Pulmonary artery endothelial cell (primary cell): ENCODE measurements around the gene WNT2. TPM values are rescaled to one million over a fixed set of nuclear protein-coding genes. Genes with fewer than 3 reads are reported as not detected.

Experiments used
- DNase-seq: peaks from one replicate; pipeline ENCODE4 v3.0.0-alpha.2; 2011; ENCODE audit warnings: low read depth, low spot score
- total RNA-seq: library from RNA; depleted of rRNA; stranded (reverse); fragments of >200 nt; gene quantifications from 2 replicates; pipeline ENCODE4 v1.2.3, GENCODE V29; 2014

Gene WNT2
- total RNA-seq, result not detected in 2 replicates

GRCh38 chr7:117322741-117323304, at the start of gene WNT2:
Gene WNT2 (minus strand): TSS chr7:117323058. CDS start chr7:117322989, 69 bp downstream.
- DNase-seq, result no peak

GRCh38 chr7:117372073-117372472, 49.2 kb upstream of the WNT2 start:
- no peak for DNase-seq

GRCh38 chr7:117364339-117365080, 41.7 kb upstream of the WNT2 start:
- no peak for DNase-seq

- DNase-seq, result no peak
Observed at GRCh38 chr7:117362294-117362888, 39.5 kb upstream of the WNT2 start.

GRCh38 chr7:117350027-117350426, 27.2 kb upstream of the WNT2 start:
- DNase-seq, result no peak

- no peak for DNase-seq
Observed at GRCh38 chr7:117349570-117349969, 26.7 kb upstream of the WNT2 start.

- no peak for DNase-seq
Observed at GRCh38 chr7:117347962-117348672, 25.3 kb upstream of the WNT2 start.

- DNase-seq, result no peak
Observed at GRCh38 chr7:117347480-117347879, 24.6 kb upstream of the WNT2 start.

GRCh38 chr7:117346161-117346560, 23.3 kb upstream of the WNT2 start:
- no peak for DNase-seq

- no peak for DNase-seq
Observed at GRCh38 chr7:117338020-117338419, 15.2 kb upstream of the WNT2 start.

GRCh38 chr7:117333168-117333567, 10.3 kb upstream of the WNT2 start:
- no peak for DNase-seq

- no peak for DNase-seq
Observed at GRCh38 chr7:117332031-117332430, 9.2 kb upstream of the WNT2 start.

GRCh38 chr7:117325836-117326235, 3.0 kb upstream of the WNT2 start:
- DNase-seq, result no peak

- no peak for DNase-seq
Observed at GRCh38 chr7:117324960-117325359, 2.1 kb upstream of the WNT2 start.

- no peak for DNase-seq
Observed at GRCh38 chr7:117323851-117324711, 1.2 kb upstream of the WNT2 start.

GRCh38 chr7:117323305-117323850, 520 bp upstream of the WNT2 start:
- no peak for DNase-seq

- DNase-seq, result no peak
Observed at GRCh38 chr7:117320523-117320922, 2.3 kb downstream of the WNT2 start.

GRCh38 chr7:117319181-117319580, 3.7 kb downstream of the WNT2 start:
- DNase-seq, result no peak

- DNase-seq, result no peak
Observed at GRCh38 chr7:117313582-117313981, 9.3 kb downstream of the WNT2 start.

- no peak for DNase-seq
Observed at GRCh38 chr7:117312593-117313580, 10.0 kb downstream of the WNT2 start.
